ENCODE measurements around the gene OR5K2.

OR5K2 gene

DNA sequence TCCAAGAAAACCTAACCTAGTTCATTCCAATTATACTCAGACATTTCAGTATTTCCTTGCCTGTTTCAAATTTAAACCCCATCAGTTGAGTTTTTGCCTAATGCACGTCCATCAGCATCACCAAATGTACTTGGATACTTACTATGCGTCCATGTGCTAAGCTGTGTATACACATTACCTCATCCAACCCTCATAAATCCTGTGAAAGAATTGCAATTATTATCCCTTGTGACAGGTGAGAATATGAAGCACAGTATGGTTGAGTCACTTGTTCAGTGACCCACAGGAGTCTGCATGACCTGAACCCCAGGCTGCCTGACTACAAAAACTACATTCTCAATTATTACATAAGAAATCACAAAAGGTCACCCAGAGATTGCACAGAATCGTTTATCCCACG, 2.5 kb downstream of the OR5K2 start:
- Histone ChIP-seq H3K36me3 (ENCODE audit: insufficient read depth, low read length) (no peaks in the 10 kb centered on the region), H3K4me1 (ENCODE audit: insufficient read depth, low read length, poor library complexity, severe bottlenecking) (no peaks in the 10 kb centered on the region), H3K9me2 (replicated peaks; ENCODE audit: low read depth, low read length) (no peaks in the 10 kb centered on the region), H4K20me1 (ENCODE audit: insufficient read depth, low read length, poor library complexity, severe bottlenecking) (no peaks in the 10 kb centered on the region), H3K4me3 (ENCODE audit: low read length, poor library complexity, severe bottlenecking) (no peak overlapping the region), H3K27me3 (ENCODE audit: insufficient read depth, low read length, poor library complexity, severe bottlenecking) (no peaks in the 10 kb centered on the region), H3K9ac (ENCODE audit: low read depth, low read length, poor library complexity, severe bottlenecking) (no peak overlapping the region), H3K4me2 (ENCODE audit: low read depth, low read length, poor library complexity, severe bottlenecking) (no peak overlapping the region), H3K9me3 (ENCODE audit: insufficient read depth, low read depth, low read length) (no peaks in the 10 kb centered on the region), H3K79me2 (ENCODE audit: insufficient read depth, low read length) (no peaks in the 10 kb centered on the region), H2AFZ (ENCODE audit: low read length) (no peak overlapping the region), H3F3A (ENCODE audit: low read depth) (no peaks in the 10 kb centered on the region)
- TF ChIP-seq CTCF (conservative IDR thresholded peaks at IDR 0.05; ENCODE audit: low read length) (no peak), EZH2phosphoT487 (IDR thresholded peaks at IDR 0.05; ENCODE audit: borderline replicate concordance) (no peak)

- Histone ChIP-seq H3K9me3 (ENCODE audit: insufficient read depth, low read depth, low read length) (no peaks in the 10 kb centered on the region), H3K4me1 (ENCODE audit: insufficient read depth, low read length, poor library complexity, severe bottlenecking) (no peaks in the 10 kb centered on the region), H3K4me3 (ENCODE audit: low read length, poor library complexity, severe bottlenecking) (no peak overlapping the region), H3K9me2 (replicated peaks; ENCODE audit: low read depth, low read length) (no peaks in the 10 kb centered on the region), H3K4me2 (ENCODE audit: low read depth, low read length, poor library complexity, severe bottlenecking) (no peak overlapping the region), H2AFZ (ENCODE audit: low read length) (no peak overlapping the region), H3K36me3 (ENCODE audit: insufficient read depth, low read length) (no peaks in the 10 kb centered on the region), H4K20me1 (ENCODE audit: insufficient read depth, low read length, poor library complexity, severe bottlenecking) (no peaks in the 10 kb centered on the region), H3K9ac (ENCODE audit: low read depth, low read length, poor library complexity, severe bottlenecking) (no peak overlapping the region), H3K27me3 (ENCODE audit: insufficient read depth, low read length, poor library complexity, severe bottlenecking) (no peaks in the 10 kb centered on the region), H3F3A (ENCODE audit: low read depth) (no peaks in the 10 kb centered on the region), H3K79me2 (ENCODE audit: insufficient read depth, low read length) (no peaks in the 10 kb centered on the region)
- TF ChIP-seq CTCF (conservative IDR thresholded peaks at IDR 0.05; ENCODE audit: low read length) (no peak), EZH2phosphoT487 (IDR thresholded peaks at IDR 0.05; ENCODE audit: borderline replicate concordance) (no peak)
Observed at GRCh38 chr3:98501270-98501669, 3.8 kb downstream of the OR5K2 start.

- TF ChIP-seq EZH2phosphoT487 (IDR thresholded peaks at IDR 0.05; ENCODE audit: borderline replicate concordance) (no peak), CTCF (conservative IDR thresholded peaks at IDR 0.05; ENCODE audit: low read length) (no peak)
- H3K4me3 ChIP-seq (ENCODE audit: low read length, poor library complexity, severe bottlenecking): no peak overlapping the region
- H3K9me2 ChIP-seq (replicated peaks; ENCODE audit: low read depth, low read length): no peaks in the 10 kb centered on the region
- H2AFZ ChIP-seq (ENCODE audit: low read length): no peak overlapping the region
- no peaks in the 10 kb centered on the region for H3K27me3 ChIP-seq (ENCODE audit: insufficient read depth, low read length, poor library complexity, severe bottlenecking)
- no peaks in the 10 kb centered on the region for H3K36me3 ChIP-seq (ENCODE audit: insufficient read depth, low read length)
- no peak overlapping the region for H3K9ac ChIP-seq (ENCODE audit: low read depth, low read length, poor library complexity, severe bottlenecking)
- H3F3A ChIP-seq (ENCODE audit: low read depth): no peaks in the 10 kb centered on the region
- H4K20me1 ChIP-seq (ENCODE audit: insufficient read depth, low read length, poor library complexity, severe bottlenecking): no peaks in the 10 kb centered on the region
- no peaks in the 10 kb centered on the region for H3K79me2 ChIP-seq (ENCODE audit: insufficient read depth, low read length)
- no peaks in the 10 kb centered on the region for H3K9me3 ChIP-seq (ENCODE audit: insufficient read depth, low read depth, low read length)
- H3K4me2 ChIP-seq (ENCODE audit: low read depth, low read length, poor library complexity, severe bottlenecking): no peak overlapping the region
- H3K4me1 ChIP-seq (ENCODE audit: insufficient read depth, low read length, poor library complexity, severe bottlenecking): no peaks in the 10 kb centered on the region
Observed at GRCh38 chr3:98501863-98502576, 4.5 kb downstream of the OR5K2 start.

Data from Loucy (cell line).